ENCODE measurements around the gene CLCN3.
"Not testable (repeated sequence)": the region's sequence is repeated elsewhere in the genome, so short reads cannot be mapped to it uniquely, and the experiment has no call there.

The CLCN3 gene

GRCh38 chr4:169619958-169620879 is at the start of gene CLCN3:
CLCN3 (plus strand) TSS chr4:169620578; CDS start chr4:169635929, 15,351 bp downstream.
- DNase-seq: peak; percentile 95

GRCh38 chr4:169571012-169571411 is 49.4 kb upstream of the CLCN3 start:
- not testable (repeated sequence) for DNase-seq

GRCh38 chr4:169571435-169571834 is 48.9 kb upstream of the CLCN3 start:
- no peak for DNase-seq

- DNase-seq: no peak
Observed at GRCh38 chr4:169573889-169574288, 46.5 kb upstream of the CLCN3 start.

GRCh38 chr4:169582203-169582602 is 38.2 kb upstream of the CLCN3 start:
- no peak for DNase-seq

- DNase-seq: no peak
Observed at GRCh38 chr4:169582706-169583105, 37.7 kb upstream of the CLCN3 start.

- no peak for DNase-seq
Observed at GRCh38 chr4:169583563-169583962, 36.8 kb upstream of the CLCN3 start.

GRCh38 chr4:169593050-169593560 is 27.3 kb upstream of the CLCN3 start:
- no peak for DNase-seq

GRCh38 chr4:169594560-169595195 is 25.7 kb upstream of the CLCN3 start:
- DNase-seq: no peak

GRCh38 chr4:169601016-169601771 is 19.2 kb upstream of the CLCN3 start:
- DNase-seq: no peak

GRCh38 chr4:169603312-169603711 is 17.1 kb upstream of the CLCN3 start:
- no peak for DNase-seq

- DNase-seq: no peak
Observed at GRCh38 chr4:169604131-169604900, 16.1 kb upstream of the CLCN3 start.

- DNase-seq: no peak
Observed at GRCh38 chr4:169604903-169605331, 15.5 kb upstream of the CLCN3 start.

- DNase-seq: no peak
Observed at GRCh38 chr4:169611157-169611556, 9.2 kb upstream of the CLCN3 start.

- peak; percentile 73 for DNase-seq
Observed at GRCh38 chr4:169611991-169612870, 8.1 kb upstream of the CLCN3 start, which contains the start of gene NEK1. NEK1 (minus strand) TSS chr4:169612583; CDS start chr4:169602630, 9,953 bp downstream.

GRCh38 chr4:169612871-169613859 is 7.2 kb upstream of the CLCN3 start:
- peak; percentile 79 for DNase-seq

GRCh38 chr4:169615467-169616106 is 4.8 kb upstream of the CLCN3 start:
- no peak for DNase-seq

- DNase-seq: no peak
Observed at GRCh38 chr4:169616846-169617245, 3.5 kb upstream of the CLCN3 start.

GRCh38 chr4:169617306-169617705 is 3.1 kb upstream of the CLCN3 start:
- DNase-seq: no peak

All from amniotic stem cell (primary cell).